ENCODE data around the gene CERT1.
"Not testable (repeated sequence)": the region's sequence is repeated elsewhere in the genome, so short reads cannot be mapped to it uniquely, and the experiment has no call there.

CERT1 gene

DNA sequence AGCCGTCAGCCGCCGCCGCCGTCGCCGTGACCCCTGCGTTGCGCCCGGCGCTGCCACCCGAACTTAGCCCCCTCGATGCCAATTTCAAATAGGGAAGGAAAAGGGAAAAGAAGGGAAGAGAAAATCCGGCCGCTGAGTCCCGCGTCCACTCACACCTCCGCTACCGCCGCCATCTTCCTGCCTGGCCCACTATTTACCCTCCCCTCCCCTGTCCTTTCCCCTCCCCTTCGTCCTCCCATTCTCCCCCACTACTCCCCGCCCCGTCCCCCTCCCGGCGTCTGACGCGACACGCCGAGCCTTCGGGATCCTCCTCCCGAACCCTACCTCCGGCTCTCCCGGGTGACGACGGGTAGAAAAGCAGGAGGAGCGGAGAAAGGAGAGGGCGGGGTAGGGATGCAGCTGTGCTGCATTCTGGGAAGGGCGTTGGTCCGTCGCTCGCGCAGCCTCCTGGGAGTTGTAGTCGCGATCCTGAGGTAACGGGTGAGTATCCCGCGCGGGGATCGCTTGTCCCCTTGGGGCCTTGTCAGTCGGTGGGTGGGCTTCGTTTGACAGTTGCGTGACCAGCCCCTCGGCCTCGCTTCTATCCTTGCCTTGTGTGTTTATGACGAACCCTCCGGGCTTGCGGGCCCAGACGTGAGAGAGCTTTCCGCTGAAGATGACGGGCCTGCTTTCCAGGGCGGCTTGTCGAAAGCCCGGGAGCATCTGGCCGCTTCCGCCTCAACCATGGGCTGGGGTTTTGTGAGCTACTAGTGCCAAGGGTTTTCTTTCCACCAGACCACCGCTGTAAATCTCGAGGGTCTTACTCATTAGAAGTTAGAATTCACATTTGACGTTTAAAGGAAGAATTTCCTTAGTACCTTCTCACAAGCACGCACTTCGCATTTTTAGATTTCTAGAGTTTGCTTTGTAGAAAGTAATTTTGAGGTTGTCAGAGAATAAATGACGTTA, at the start of gene CERT1, which contains the start of gene POLK:
TSS of gene CERT1 (minus strand) at position 195 of the 948 bp plus-strand sequence. CDS start 422 bp downstream, outside the sequence.
TSS of gene POLK (plus strand) at position 457 of the 948 bp plus-strand sequence.
- H3K9ac ChIP-seq, result peak within 1 kb of the TSS; percentile 57
- H3K4me1 ChIP-seq (ENCODE audit: low read depth, poor library complexity, severe bottlenecking), result peaks cover 36% of the 10 kb centered on the region
- no peaks in the 10 kb centered on the region for H3K27me3 ChIP-seq (ENCODE audit: insufficient read depth, low read depth)
- no peaks in the 10 kb centered on the region for H3K36me3 ChIP-seq (ENCODE audit: insufficient read depth)
- H3K4me3 ChIP-seq (IDR thresholded peaks at IDR 0.05; ENCODE audit: insufficient read depth, low read depth, low read length), result peak within 1 kb of the TSS; percentile 56
- H4K20me1 ChIP-seq (ENCODE audit: insufficient read depth), result 0 out of 2 replicates have a peak, but pooled peaks cover 13% of the 10 kb centered on the region
- no peak for TF ChIP-seq CTCF (conservative IDR thresholded peaks at IDR 0.05; ENCODE audit: low read depth, low read length)
- H3K27ac ChIP-seq, result peak within 1 kb of the TSS; percentile 52
- peak within 1 kb of the TSS; percentile 91 for H3K4me2 ChIP-seq
- peaks cover 80% of the 10 kb centered on the region for H3K79me2 ChIP-seq (ENCODE audit: insufficient read depth, low read depth)
- peak within 1 kb of the TSS; percentile 76 for H2AFZ ChIP-seq (ENCODE audit: low read depth)

DNA sequence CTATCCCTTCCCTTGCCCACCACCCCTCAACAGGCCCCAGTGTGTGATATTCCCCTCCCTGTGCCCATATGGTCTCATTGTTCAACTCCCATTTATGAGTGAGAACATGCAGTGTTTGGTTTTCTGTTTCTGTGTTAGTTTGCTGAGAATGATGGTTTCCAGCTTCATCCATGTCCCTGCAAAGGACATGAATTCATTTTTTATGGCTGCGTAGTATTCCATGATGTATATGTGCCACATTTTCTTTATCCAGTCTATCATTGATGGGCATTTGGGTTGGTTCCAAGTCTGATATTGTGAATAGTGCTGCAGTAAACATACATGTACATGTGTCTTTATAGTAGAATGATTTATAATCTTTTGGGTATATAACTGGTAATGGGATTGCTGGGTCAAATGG, 49.2 kb upstream of the CERT1 start:
- H3K4me1 ChIP-seq (ENCODE audit: low read depth, poor library complexity, severe bottlenecking); H3K27ac ChIP-seq; H3K4me2 ChIP-seq; H4K20me1 ChIP-seq (ENCODE audit: insufficient read depth); H2AFZ ChIP-seq (ENCODE audit: low read depth); H3K27me3 ChIP-seq (ENCODE audit: insufficient read depth, low read depth); H3K9ac ChIP-seq; H3K36me3 ChIP-seq (ENCODE audit: insufficient read depth); H3K4me3 ChIP-seq (IDR thresholded peaks at IDR 0.05; ENCODE audit: insufficient read depth, low read depth, low read length): not testable (repeated sequence)
- peaks cover 21% of the 10 kb centered on the region; the same call in 1 of the 2 replicates for H3K79me2 ChIP-seq (ENCODE audit: insufficient read depth, low read depth)

- no peaks in the 10 kb centered on the region for H3K36me3 ChIP-seq (ENCODE audit: insufficient read depth)
- peaks cover 17% of the 10 kb centered on the region; the same call in 1 of the 2 replicates for H3K79me2 ChIP-seq (ENCODE audit: insufficient read depth, low read depth)
- H3K27ac ChIP-seq, result no peak overlapping the region
Measured at GRCh38 chr5:75558981-75559632, 47.7 kb upstream of the CERT1 start.

GRCh38 chr5:75558221-75558620, 46.8 kb upstream of the CERT1 start:
- no peaks in the 10 kb centered on the region for H3K4me1 ChIP-seq (ENCODE audit: low read depth, poor library complexity, severe bottlenecking)
- no peaks in the 10 kb centered on the region for H3K36me3 ChIP-seq (ENCODE audit: insufficient read depth)
- H3K27me3 ChIP-seq (ENCODE audit: insufficient read depth, low read depth), result no peaks in the 10 kb centered on the region
- no peak for TF ChIP-seq CTCF (conservative IDR thresholded peaks at IDR 0.05; ENCODE audit: low read depth, low read length)
- H3K27ac ChIP-seq, result no peak overlapping the region
- no peak overlapping the region for H3K9ac ChIP-seq
- no peak overlapping the region for H3K4me2 ChIP-seq
- H3K4me3 ChIP-seq (IDR thresholded peaks at IDR 0.05; ENCODE audit: insufficient read depth, low read depth, low read length), result no peak overlapping the region
- H3K79me2 ChIP-seq (ENCODE audit: insufficient read depth, low read depth), result peaks cover 11% of the 10 kb centered on the region; the same call in 1 of the 2 replicates
- no peak overlapping the region for H2AFZ ChIP-seq (ENCODE audit: low read depth)
- H4K20me1 ChIP-seq (ENCODE audit: insufficient read depth), result no peaks in the 10 kb centered on the region

More at GRCh38 chr5:75558981-75559632, 47.7 kb upstream of the CERT1 start:
- no peaks in the 10 kb centered on the region for H4K20me1 ChIP-seq (ENCODE audit: insufficient read depth)
- H3K4me2 ChIP-seq, result no peak overlapping the region
- no peak for TF ChIP-seq CTCF (conservative IDR thresholded peaks at IDR 0.05; ENCODE audit: low read depth, low read length)
- no peaks in the 10 kb centered on the region for H3K4me1 ChIP-seq (ENCODE audit: low read depth, poor library complexity, severe bottlenecking)
- no peaks in the 10 kb centered on the region for H3K27me3 ChIP-seq (ENCODE audit: insufficient read depth, low read depth)
- H2AFZ ChIP-seq (ENCODE audit: low read depth), result no peak overlapping the region
- H3K9ac ChIP-seq, result no peak overlapping the region
- H3K4me3 ChIP-seq (IDR thresholded peaks at IDR 0.05; ENCODE audit: insufficient read depth, low read depth, low read length), result no peak overlapping the region

Measured in KMS-11 (cell line).